Thoracic aorta (tissue), 2 donors: ENCODE data around the gene SBF1. TPM values are rescaled to one million over a fixed set of nuclear protein-coding genes. Genes with fewer than 3 reads are reported as not detected.
"Not testable (repeated sequence)": the region's sequence is repeated elsewhere in the genome, so short reads cannot be mapped to it uniquely, and the experiment has no call there.

Experiments
- ATAC-seq: fragments of 150-250 bp; one replicate; pipeline ENCODE4 v1.8.0; 2017; ENCODE audit warnings: low read depth; ENCODE audit not compliant: insufficient number of reproducible peaks, low FRiP score
- DNase-seq: peaks from one replicate; pipeline ENCODE4 v3.0.0-alpha.2; 2020; ENCODE audit warnings: low spot score
- H3K27ac ChIP-seq, 2 donors: fragments of 200-600 bp; sonication (generic); 1 replicate in 1 of 2; 2 replicates in 1 of 2; pipeline ENCODE4 v1.5.1; 2016; ENCODE audit warnings: mild to moderate bottlenecking in 2 of 2, moderate library complexity in 2 of 2
- H3K27me3 ChIP-seq: fragments of 200-600 bp; sonication (generic); replicated peaks from 2 replicates; pipeline ENCODE4 v1.6.0; 2016; ENCODE audit warnings: mild to moderate bottlenecking; ENCODE audit not compliant: insufficient read depth
- H3K36me3 ChIP-seq: fragments of 200-600 bp; sonication (generic); one replicate; pipeline ENCODE4 v1.5.1; 2016
- H3K4me1 ChIP-seq, 2 donors: fragments of 200-600 bp; sonication (generic); 1 replicate in 1 of 2; 2 replicates in 1 of 2; pipeline versions ENCODE4 v1.5.1 to v1.6.0; 2016; ENCODE audit warnings: low read depth in 2 of 2, mild to moderate bottlenecking in 1 of 2; ENCODE audit not compliant: control insufficient read depth in 1 of 2
- H3K4me3 ChIP-seq: fragments of 200-600 bp; sonication (generic); 2 replicates; pipeline ENCODE4 v1.5.1; 2016; ENCODE audit warnings: mild to moderate bottlenecking
- H3K9me3 ChIP-seq: fragments of 200-600 bp; sonication (generic); 2 replicates; pipeline ENCODE4 v1.5.1; 2016
- total RNA-seq, 2 donors: library from RNA; depleted of rRNA; stranded (reverse); fragments of >200 nt; gene quantifications; one replicate each; pipeline versions ENCODE4 v1.1.0 to v1.2.3, GENCODE V29; 2016
- TF ChIP-seq, protein P1 (sequence below): fragments of 200-600 bp; sonication (generic); IDR thresholded peaks from one replicate; pipeline ENCODE4 v1.5.1; 2019; ENCODE audit warnings: antibody characterized with exemption

SBF1 gene
- total RNA-seq, 2 donors from 2014 or later, result 72.9 to 99.9 TPM

DNA sequence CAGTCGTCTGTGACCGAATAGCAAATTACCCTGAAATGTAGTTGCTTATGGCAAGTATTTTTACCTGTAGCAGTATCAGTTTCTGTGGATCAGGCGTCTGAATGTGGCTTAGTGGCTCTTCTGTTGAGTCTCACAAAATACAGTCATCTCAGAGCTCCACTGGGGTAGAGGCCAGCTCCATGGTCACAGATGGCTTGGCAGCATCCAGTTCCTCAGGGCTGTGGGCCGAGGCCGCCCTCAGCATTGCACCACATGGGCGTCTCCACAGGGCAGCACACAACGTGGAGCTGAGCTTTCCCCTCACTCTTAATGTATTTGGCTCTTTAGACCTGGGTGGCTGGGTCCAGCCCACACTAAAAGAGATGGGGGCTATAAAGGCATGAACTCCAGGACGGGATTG, 57.8 kb downstream of the SBF1 start:
- DNase-seq (no peak), ATAC-seq (no peak)
- peaks cover 71% of the 10 kb centered on the region for H3K36me3 ChIP-seq
- no peaks in the 10 kb centered on the region for H3K27me3 ChIP-seq
- no peaks in the 10 kb centered on the region for H3K9me3 ChIP-seq
- peaks cover 1 to 3% of the 10 kb centered on the region in 2 donors for H3K4me1 ChIP-seq
- TF ChIP-seq, protein P1, sequence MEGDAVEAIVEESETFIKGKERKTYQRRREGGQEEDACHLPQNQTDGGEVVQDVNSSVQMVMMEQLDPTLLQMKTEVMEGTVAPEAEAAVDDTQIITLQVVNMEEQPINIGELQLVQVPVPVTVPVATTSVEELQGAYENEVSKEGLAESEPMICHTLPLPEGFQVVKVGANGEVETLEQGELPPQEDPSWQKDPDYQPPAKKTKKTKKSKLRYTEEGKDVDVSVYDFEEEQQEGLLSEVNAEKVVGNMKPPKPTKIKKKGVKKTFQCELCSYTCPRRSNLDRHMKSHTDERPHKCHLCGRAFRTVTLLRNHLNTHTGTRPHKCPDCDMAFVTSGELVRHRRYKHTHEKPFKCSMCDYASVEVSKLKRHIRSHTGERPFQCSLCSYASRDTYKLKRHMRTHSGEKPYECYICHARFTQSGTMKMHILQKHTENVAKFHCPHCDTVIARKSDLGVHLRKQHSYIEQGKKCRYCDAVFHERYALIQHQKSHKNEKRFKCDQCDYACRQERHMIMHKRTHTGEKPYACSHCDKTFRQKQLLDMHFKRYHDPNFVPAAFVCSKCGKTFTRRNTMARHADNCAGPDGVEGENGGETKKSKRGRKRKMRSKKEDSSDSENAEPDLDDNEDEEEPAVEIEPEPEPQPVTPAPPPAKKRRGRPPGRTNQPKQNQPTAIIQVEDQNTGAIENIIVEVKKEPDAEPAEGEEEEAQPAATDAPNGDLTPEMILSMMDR, result no peak
- no peak overlapping the region for H3K27ac ChIP-seq
- H3K4me3 ChIP-seq, result no peak overlapping the region

DNA sequence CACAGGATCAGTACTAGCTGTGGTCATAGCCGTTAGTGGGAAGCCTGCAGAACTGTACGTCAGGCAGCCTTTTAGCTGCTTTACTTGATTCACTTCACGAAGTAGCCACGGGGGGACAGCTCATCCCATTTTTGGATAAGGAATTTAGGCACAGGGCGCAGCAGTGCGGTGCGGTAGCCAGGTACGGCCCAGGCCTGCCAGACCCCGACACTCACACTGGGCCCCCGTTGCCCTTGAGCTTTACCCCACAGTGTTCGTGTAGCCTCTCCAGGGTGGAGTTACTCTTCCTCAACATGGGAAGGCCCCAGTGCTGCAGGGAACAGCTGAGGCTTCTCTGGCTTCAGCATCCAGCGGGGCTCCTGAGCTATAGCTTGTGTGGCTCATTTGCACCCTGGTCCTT, 59.4 kb downstream of the SBF1 start:
- DNase-seq (no peak), ATAC-seq (no peak)
- Histone ChIP-seq H3K27me3 (no peaks in the 10 kb centered on the region), H3K9me3 (no peaks in the 10 kb centered on the region), H3K4me1 (peaks cover 3 to 8% of the 10 kb centered on the region in 2 donors), H3K36me3 (peaks cover 65% of the 10 kb centered on the region), H3K4me3 (no peak overlapping the region), H3K27ac (no peak overlapping the region)
- TF ChIP-seq, protein P1, result no peak

GRCh38 chr22:50414476-50415248, 60.2 kb downstream of the SBF1 start:
- no peak overlapping the region for H3K27ac ChIP-seq
- H3K4me3 ChIP-seq, result no peak overlapping the region
- no peaks in the 10 kb centered on the region for H3K27me3 ChIP-seq
- DNase-seq, result no peak
- no peaks in the 10 kb centered on the region for H3K9me3 ChIP-seq
- TF ChIP-seq, protein P1, result no peak
- peaks cover 58% of the 10 kb centered on the region for H3K36me3 ChIP-seq
- H3K4me1 ChIP-seq, result peaks cover 3 to 8% of the 10 kb centered on the region in 2 donors
- no peak for ATAC-seq

DNA sequence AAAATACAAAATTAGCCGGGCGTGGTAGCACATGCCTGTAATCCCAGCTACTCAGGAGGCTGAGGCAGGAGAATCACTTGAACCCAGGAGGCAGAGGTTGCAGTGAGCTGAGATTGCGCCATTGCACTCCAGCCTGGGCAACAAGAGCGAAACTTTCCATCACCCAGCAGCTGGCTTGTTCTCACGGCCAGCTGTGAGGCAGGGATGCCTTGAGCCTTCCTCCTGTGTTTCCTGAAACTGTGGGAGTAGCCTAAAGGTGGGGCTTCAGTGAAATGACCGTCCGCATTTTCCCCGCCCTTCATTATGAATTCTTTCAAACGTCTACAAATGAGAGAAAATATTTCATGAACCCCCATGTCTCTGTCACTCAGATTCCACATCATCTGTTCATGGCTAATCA, 65.9 kb downstream of the SBF1 start:
- H3K4me3 ChIP-seq, H3K27me3 ChIP-seq, H3K27ac ChIP-seq, H3K9me3 ChIP-seq, ATAC-seq, H3K4me1 ChIP-seq, DNase-seq: not testable (repeated sequence)
- H3K36me3 ChIP-seq, result peaks cover 19% of the 10 kb centered on the region

DNA sequence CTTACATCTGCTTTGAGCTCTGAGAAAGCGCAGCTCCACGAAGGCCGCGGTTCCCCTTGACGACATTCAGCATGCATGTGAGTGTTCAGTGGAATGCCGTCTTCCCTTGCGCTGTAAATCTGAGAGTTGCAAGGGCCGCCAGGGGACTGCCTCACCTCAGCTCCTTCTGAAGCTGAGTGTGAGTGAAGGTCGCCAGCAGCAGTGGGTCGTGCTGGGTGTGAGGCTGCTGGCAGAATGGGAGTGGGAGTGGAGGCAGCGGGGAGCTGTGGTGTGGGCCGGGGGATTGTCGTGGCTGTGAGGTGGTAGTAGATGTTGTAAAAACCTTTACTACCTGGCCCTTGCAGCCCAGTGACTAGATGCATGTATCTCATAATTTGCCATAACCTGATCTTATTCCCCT, 66.5 kb downstream of the SBF1 start:
- Histone ChIP-seq H3K27me3 (no peaks in the 10 kb centered on the region), H3K9me3 (no peaks in the 10 kb centered on the region), H3K36me3 (peaks cover 14% of the 10 kb centered on the region), H3K4me1 (peaks cover 3 to 8% of the 10 kb centered on the region in 2 donors), H3K4me3 (no peak overlapping the region), H3K27ac (no peak overlapping the region)
- ATAC-seq, result no peak
- TF ChIP-seq, protein P1, result no peak
- DNase-seq, result no peak
